Liver (tissue), 9 donors: ENCODE data around the gene VRK2. TPM values are rescaled to one million over a fixed set of nuclear protein-coding genes. Genes with fewer than 3 reads are reported as not detected.

Experiments
- DNase-seq: peaks from one replicate; pipeline ENCODE4 v3.0.0-alpha.2; 2017; ENCODE audit warnings: low spot score
- H3K27ac ChIP-seq, 2 donors: one replicate each; pipeline ENCODE4 v1.7.0; 2013; ENCODE audit warnings: inconsistent platforms in 2 of 2, low read length in 2 of 2, control low read depth in 1 of 2, low read depth in 1 of 2, mild to moderate bottlenecking in 1 of 2
- H3K27me3 ChIP-seq, 4 donors: one replicate each; pipeline versions ENCODE4 v1.6.1 to v1.7.0; 2013; ENCODE audit warnings: low read length in 3 of 4, inconsistent platforms in 1 of 4, mild to moderate bottlenecking in 1 of 4, moderate library complexity in 1 of 4; ENCODE audit not compliant: control insufficient read depth in 4 of 4, insufficient read depth in 4 of 4
- H3K36me3 ChIP-seq, 4 donors: one replicate each; pipeline versions ENCODE4 v1.6.1 to v1.7.0; 2013; ENCODE audit warnings: low read length in 3 of 4, mild to moderate bottlenecking in 3 of 4, low read depth in 1 of 4, moderate library complexity in 1 of 4; ENCODE audit not compliant: control insufficient read depth in 4 of 4, insufficient read depth in 3 of 4
- H3K4me1 ChIP-seq, 4 donors: one replicate each; pipeline versions ENCODE4 v1.6.1 to v1.7.0; 2013; ENCODE audit warnings: low read length in 3 of 4, mild to moderate bottlenecking in 3 of 4, moderate library complexity in 1 of 4; ENCODE audit not compliant: control insufficient read depth in 4 of 4, insufficient read depth in 4 of 4
- H3K4me3 ChIP-seq, 3 donors: one replicate each; pipeline versions ENCODE4 v1.6.1 to v1.7.0; 2013; ENCODE audit warnings: low read length in 3 of 3, control low read depth in 1 of 3, low read depth in 1 of 3, mild to moderate bottlenecking in 1 of 3
- H3K9ac ChIP-seq, 2 donors: one replicate each; pipeline ENCODE4 v1.7.0; 2013; ENCODE audit warnings: low read length in 2 of 2, mild to moderate bottlenecking in 2 of 2, moderate library complexity in 2 of 2, control low read depth in 1 of 2, low read depth in 1 of 2
- H3K9me3 ChIP-seq, 4 donors: one replicate each; pipeline versions ENCODE4 v1.6.1 to v1.7.0; 2013; ENCODE audit warnings: low read length in 3 of 4; ENCODE audit not compliant: control insufficient read depth in 4 of 4
- EGR1 ChIP-seq, 2 donors: IDR thresholded peaks; 2 replicates each; pipeline ENCODE4 v1.6.1; 2016 to 2018; ENCODE audit warnings: antibody characterized with exemption in 2 of 2, low read depth in 2 of 2
- FOXA1 ChIP-seq: IDR thresholded peaks from 2 replicates; pipeline ENCODE4 v1.6.1; 2016; ENCODE audit warnings: antibody characterized with exemption
- FOXA2 ChIP-seq: IDR thresholded peaks from 2 replicates; pipeline ENCODE4 v1.6.1; 2016; ENCODE audit warnings: antibody characterized with exemption
- GABPA ChIP-seq, 2 donors: IDR thresholded peaks in 1 of 2; conservative IDR thresholded peaks in 1 of 2; 2 replicates each; pipeline ENCODE4 v1.6.1; 2016; ENCODE audit warnings: antibody characterized with exemption in 2 of 2, mild to moderate bottlenecking in 1 of 2, moderate library complexity in 1 of 2
- HNF4A ChIP-seq, 2 donors: conservative IDR thresholded peaks; 2 replicates each; pipeline ENCODE4 v1.6.1; 2016; ENCODE audit warnings: antibody characterized with exemption in 2 of 2, mild to moderate bottlenecking in 2 of 2
- HNF4G ChIP-seq: IDR thresholded peaks from 2 replicates; pipeline ENCODE4 v1.6.1; 2016; ENCODE audit warnings: antibody characterized with exemption
- JUND ChIP-seq, 2 donors: IDR thresholded peaks; 2 replicates each; pipeline ENCODE4 v1.6.1; 2016; ENCODE audit warnings: antibody characterized with exemption in 2 of 2
- NR2F2 ChIP-seq: IDR thresholded peaks from 2 replicates; pipeline ENCODE4 v1.6.1; 2016; ENCODE audit warnings: antibody characterized with exemption
- RAD21 ChIP-seq, 2 donors: IDR thresholded peaks; 2 replicates each; pipeline ENCODE4 v1.6.1; 2016; ENCODE audit warnings: antibody characterized with exemption in 2 of 2, mild to moderate bottlenecking in 2 of 2
- RXRA ChIP-seq, 2 donors: IDR thresholded peaks; 2 replicates each; pipeline ENCODE4 v1.6.1; 2017 to 2018; ENCODE audit warnings: antibody characterized with exemption in 2 of 2, mild to moderate bottlenecking in 1 of 2
- SP1 ChIP-seq: IDR thresholded peaks from 2 replicates; pipeline ENCODE4 v1.6.1; 2018; ENCODE audit warnings: antibody characterized with exemption, mild to moderate bottlenecking
- TAF1 ChIP-seq: conservative IDR thresholded peaks from 2 replicates; pipeline ENCODE4 v1.6.1; 2016; ENCODE audit warnings: antibody characterized with exemption, mild to moderate bottlenecking
- YY1 ChIP-seq: IDR thresholded peaks from 2 replicates; pipeline ENCODE4 v1.6.1; 2016; ENCODE audit warnings: antibody characterized with exemption, mild to moderate bottlenecking
- WGBS: extraction: QIAGEN DNeasy Blood & Tissue Kit; methylation state at CpG from one replicate; pipeline ENCODE4 v1.1.7; 2013; 5-methylcytosine and 5-hydroxymethylcytosine counted together
- polyA plus RNA-seq, 2 donors: library from polyadenylated mRNA; stranded (reverse) in 1 of 2; unstranded in 1 of 2; fragments of 200-250 nt in 1 of 2; fragments of >200 nt in 1 of 2; fragmentation: Nextera tagmentation in 1 of 2; extraction: Ambion mirVana in 1 of 2; gene quantifications; one replicate each; pipeline versions ENCODE4 v1.2.1 to v1.2.3, GENCODE V29; 2013 to 2015
- total RNA-seq, 2 donors: library from RNA; depleted of rRNA; stranded (reverse); fragments of >200 nt; gene quantifications; one replicate each; pipeline ENCODE4 v1.2.3, GENCODE V29; 2014
- TF ChIP-seq, protein P1 (sequence below): fragments of 150-350 bp; IDR thresholded peaks from 2 replicates; pipeline ENCODE4 v1.5.1; 2017; ENCODE audit warnings: improper control_type of control experiment, low read depth, low read length; ENCODE audit not compliant: missing input control
- TF ChIP-seq, protein P2 (sequence below): IDR thresholded peaks from 2 replicates; pipeline ENCODE4 v1.6.1; 2016; ENCODE audit warnings: antibody characterized with exemption
- TF ChIP-seq, protein P3 (sequence below): IDR thresholded peaks from 2 replicates; pipeline ENCODE4 v1.6.1; 2016; ENCODE audit warnings: antibody characterized with exemption
- TF ChIP-seq, protein P4 (sequence below): IDR thresholded peaks from 2 replicates; pipeline ENCODE4 v1.6.1; 2016; ENCODE audit warnings: antibody characterized with exemption
- TF ChIP-seq, protein P5 (sequence below): IDR thresholded peaks from 2 replicates; pipeline ENCODE4 v1.6.1; 2016; ENCODE audit warnings: antibody characterized with exemption, mild to moderate bottlenecking
- donor health status: healthy.
- donor health status: healthy.
- donor health status: healthy.
- donor health status: healthy.
- donor health status: healthy.

Gene VRK2
- total and polyA plus RNA-seq, 4 donors = 5.4 to 17.3 (median 8.5) TPM

DNA sequence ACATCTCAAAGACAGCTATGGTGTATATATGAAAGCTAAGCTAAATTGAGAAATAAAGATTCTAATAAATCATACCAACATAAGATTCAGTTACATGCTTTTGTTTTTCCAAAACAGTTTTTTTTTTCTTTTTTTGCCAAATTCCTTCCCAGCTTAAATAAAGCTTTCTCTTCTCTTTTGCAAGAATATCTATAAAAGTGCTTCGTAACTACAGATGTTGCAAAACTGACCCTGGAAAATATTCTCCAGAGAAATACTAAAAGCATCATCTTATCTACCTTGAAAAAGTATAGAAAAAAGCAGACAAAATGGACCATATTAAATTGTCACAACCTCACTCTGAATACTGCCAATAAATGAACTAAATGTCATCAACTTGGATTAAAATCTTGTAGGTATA is 155.8 kb downstream of the VRK2 start:
- Histone ChIP-seq H3K4me1 (peaks cover 0 to 8% (median under 1%) of the 10 kb centered on the region in 4 donors), H3K27me3 (no peaks in the 10 kb centered on the region), H3K9me3 (no peaks in the 10 kb centered on the region), H3K36me3 (peaks cover 0 to 1% (median 0%) of the 10 kb centered on the region in 4 donors), H3K27ac (no peak overlapping the region), H3K4me3 (no peak overlapping the region), H3K9ac (no peak overlapping the region)
- 49% methylated on average over 1 of the region's 1 CpG for WGBS
- no peak for DNase-seq
- TF ChIP-seq NR2F2 (no peak), EGR1 (IDR thresholded peaks at IDR 0.05; ENCODE audit: low read depth in 2 of 2) (peak in 1 of 2 donors; percentile 17), HNF4G (no peak)
- TF ChIP-seq, protein P1, sequence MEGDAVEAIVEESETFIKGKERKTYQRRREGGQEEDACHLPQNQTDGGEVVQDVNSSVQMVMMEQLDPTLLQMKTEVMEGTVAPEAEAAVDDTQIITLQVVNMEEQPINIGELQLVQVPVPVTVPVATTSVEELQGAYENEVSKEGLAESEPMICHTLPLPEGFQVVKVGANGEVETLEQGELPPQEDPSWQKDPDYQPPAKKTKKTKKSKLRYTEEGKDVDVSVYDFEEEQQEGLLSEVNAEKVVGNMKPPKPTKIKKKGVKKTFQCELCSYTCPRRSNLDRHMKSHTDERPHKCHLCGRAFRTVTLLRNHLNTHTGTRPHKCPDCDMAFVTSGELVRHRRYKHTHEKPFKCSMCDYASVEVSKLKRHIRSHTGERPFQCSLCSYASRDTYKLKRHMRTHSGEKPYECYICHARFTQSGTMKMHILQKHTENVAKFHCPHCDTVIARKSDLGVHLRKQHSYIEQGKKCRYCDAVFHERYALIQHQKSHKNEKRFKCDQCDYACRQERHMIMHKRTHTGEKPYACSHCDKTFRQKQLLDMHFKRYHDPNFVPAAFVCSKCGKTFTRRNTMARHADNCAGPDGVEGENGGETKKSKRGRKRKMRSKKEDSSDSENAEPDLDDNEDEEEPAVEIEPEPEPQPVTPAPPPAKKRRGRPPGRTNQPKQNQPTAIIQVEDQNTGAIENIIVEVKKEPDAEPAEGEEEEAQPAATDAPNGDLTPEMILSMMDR = no peak

DNA sequence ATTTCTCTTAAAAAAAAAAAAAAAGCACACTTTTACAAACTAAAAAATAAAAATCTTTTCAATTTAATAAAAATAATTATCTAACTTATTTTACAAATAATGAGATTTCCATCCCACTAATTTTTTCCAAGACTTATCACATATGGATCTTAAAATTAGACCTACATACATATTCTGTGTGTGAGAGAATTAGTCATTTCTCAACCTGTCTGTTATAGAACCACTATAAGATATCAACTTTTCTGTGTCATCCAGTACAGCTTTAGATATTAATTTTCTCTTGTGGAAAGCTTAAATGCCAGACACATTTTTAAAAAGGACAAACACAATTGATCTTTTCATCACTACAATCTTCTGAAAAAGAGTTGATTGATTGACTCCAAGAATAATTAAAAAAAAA is 156.4 kb downstream of the VRK2 start:
- Histone ChIP-seq H3K4me1 (peaks cover 0 to 8% (median under 1%) of the 10 kb centered on the region in 4 donors), H3K27me3 (no peaks in the 10 kb centered on the region), H3K36me3 (no peaks in the 10 kb centered on the region), H3K27ac (no peak overlapping the region), H3K9ac (no peak overlapping the region), H3K9me3 (no peaks in the 10 kb centered on the region), H3K4me3 (no peak overlapping the region)
- no peak for DNase-seq
- TF ChIP-seq GABPA (IDR thresholded peaks at IDR 0.05 in 1 of 2, conservative IDR thresholded peaks at IDR 0.05 in 1 of 2) = no peak
- TF ChIP-seq HNF4A (conservative IDR thresholded peaks at IDR 0.05) = no peak
- TF ChIP-seq FOXA1 = no peak

DNA sequence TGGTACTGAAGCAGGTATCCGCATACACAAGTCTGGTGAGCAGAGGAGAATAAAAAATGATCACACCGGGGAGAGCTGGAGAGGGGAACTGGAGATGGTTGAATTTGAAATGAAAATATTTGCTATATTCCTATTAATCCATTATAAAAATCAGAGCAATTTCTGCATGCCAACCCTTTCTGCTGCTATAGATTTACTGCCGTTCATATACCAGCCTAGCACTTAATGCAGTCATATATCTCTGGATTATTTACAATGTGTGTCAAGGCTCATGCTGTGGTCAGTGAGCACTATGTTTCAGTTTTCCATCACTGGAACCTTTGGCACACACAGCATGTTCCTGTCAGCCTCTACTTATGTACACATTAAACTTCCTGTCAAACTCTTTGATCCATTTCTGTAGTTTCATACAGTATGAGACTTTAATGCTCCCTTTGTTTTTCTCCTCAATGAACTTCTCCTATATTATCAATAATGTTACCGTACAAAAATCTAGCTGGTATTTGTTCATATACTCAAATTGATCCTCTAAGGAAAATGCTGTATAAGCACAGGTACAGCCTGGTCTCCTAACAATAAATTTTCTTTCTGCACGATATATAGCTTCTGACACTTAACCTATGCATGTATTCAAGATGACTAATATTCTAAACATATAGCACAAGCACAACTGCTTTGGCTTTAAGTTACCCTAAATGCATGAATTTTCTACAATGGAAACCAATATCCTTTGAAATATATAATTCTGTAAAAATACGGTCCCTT is 157.8 kb downstream of the VRK2 start:
- Histone ChIP-seq H3K4me3 (no peak overlapping the region), H3K36me3 (no peaks in the 10 kb centered on the region), H3K9me3 (no peaks in the 10 kb centered on the region), H3K4me1 (peaks cover 0 to 8% (median under 1%) of the 10 kb centered on the region in 4 donors), H3K9ac (no peak overlapping the region), H3K27me3 (no peaks in the 10 kb centered on the region), H3K27ac (no peak overlapping the region)
- TF ChIP-seq EGR1 (IDR thresholded peaks at IDR 0.05; ENCODE audit: low read depth in 2 of 2) (no peak), RXRA (IDR thresholded peaks at IDR 0.05) (no peak), NR2F2 (no peak), YY1 (no peak), GABPA (IDR thresholded peaks at IDR 0.05 in 1 of 2, conservative IDR thresholded peaks at IDR 0.05 in 1 of 2) (no peak), HNF4A (conservative IDR thresholded peaks at IDR 0.05) (no peak), SP1 (no peak), RAD21 (IDR thresholded peaks at IDR 0.05) (no peak), FOXA2 (no peak), TAF1 (no peak), JUND (IDR thresholded peaks at IDR 0.05) (no peak), FOXA1 (no peak), HNF4G (no peak)
- TF ChIP-seq, protein P2, sequence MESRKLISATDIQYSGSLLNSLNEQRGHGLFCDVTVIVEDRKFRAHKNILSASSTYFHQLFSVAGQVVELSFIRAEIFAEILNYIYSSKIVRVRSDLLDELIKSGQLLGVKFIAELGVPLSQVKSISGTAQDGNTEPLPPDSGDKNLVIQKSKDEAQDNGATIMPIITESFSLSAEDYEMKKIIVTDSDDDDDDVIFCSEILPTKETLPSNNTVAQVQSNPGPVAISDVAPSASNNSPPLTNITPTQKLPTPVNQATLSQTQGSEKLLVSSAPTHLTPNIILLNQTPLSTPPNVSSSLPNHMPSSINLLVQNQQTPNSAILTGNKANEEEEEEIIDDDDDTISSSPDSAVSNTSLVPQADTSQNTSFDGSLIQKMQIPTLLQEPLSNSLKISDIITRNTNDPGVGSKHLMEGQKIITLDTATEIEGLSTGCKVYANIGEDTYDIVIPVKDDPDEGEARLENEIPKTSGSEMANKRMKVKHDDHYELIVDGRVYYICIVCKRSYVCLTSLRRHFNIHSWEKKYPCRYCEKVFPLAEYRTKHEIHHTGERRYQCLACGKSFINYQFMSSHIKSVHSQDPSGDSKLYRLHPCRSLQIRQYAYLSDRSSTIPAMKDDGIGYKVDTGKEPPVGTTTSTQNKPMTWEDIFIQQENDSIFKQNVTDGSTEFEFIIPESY = no peak
- TF ChIP-seq, protein P3, sequence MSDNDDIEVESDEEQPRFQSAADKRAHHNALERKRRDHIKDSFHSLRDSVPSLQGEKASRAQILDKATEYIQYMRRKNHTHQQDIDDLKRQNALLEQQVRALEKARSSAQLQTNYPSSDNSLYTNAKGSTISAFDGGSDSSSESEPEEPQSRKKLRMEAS = no peak
- TF ChIP-seq, protein P4, sequence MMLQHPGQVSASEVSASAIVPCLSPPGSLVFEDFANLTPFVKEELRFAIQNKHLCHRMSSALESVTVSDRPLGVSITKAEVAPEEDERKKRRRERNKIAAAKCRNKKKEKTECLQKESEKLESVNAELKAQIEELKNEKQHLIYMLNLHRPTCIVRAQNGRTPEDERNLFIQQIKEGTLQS = no peak
- TF ChIP-seq, protein P5, sequence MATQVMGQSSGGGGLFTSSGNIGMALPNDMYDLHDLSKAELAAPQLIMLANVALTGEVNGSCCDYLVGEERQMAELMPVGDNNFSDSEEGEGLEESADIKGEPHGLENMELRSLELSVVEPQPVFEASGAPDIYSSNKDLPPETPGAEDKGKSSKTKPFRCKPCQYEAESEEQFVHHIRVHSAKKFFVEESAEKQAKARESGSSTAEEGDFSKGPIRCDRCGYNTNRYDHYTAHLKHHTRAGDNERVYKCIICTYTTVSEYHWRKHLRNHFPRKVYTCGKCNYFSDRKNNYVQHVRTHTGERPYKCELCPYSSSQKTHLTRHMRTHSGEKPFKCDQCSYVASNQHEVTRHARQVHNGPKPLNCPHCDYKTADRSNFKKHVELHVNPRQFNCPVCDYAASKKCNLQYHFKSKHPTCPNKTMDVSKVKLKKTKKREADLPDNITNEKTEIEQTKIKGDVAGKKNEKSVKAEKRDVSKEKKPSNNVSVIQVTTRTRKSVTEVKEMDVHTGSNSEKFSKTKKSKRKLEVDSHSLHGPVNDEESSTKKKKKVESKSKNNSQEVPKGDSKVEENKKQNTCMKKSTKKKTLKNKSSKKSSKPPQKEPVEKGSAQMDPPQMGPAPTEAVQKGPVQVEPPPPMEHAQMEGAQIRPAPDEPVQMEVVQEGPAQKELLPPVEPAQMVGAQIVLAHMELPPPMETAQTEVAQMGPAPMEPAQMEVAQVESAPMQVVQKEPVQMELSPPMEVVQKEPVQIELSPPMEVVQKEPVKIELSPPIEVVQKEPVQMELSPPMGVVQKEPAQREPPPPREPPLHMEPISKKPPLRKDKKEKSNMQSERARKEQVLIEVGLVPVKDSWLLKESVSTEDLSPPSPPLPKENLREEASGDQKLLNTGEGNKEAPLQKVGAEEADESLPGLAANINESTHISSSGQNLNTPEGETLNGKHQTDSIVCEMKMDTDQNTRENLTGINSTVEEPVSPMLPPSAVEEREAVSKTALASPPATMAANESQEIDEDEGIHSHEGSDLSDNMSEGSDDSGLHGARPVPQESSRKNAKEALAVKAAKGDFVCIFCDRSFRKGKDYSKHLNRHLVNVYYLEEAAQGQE = no peak
- 89% methylated on average over 6 of the region's 6 CpGs for WGBS
- DNase-seq = no peak
